DMS 273 (cell line): Measurements from ENCODE around the gene MTURN.

Experiments
- DNase-seq: peaks from one replicate; lab custom pipeline; 2025; ENCODE audit not compliant: unreplicated experiment; lab: John Stamatoyannopoulos, UW

MTURN gene

GRCh38 chr7:30159698-30160143 lies 24.9 kb downstream of the MTURN start:
- DNase-seq = peak; percentile 73

- no peak for DNase-seq
These were observed 25.5 kb downstream of the MTURN start for GRCh38 chr7:30160329-30160728.

GRCh38 chr7:30162133-30162532 lies 27.3 kb downstream of the MTURN start:
- DNase-seq = no peak

GRCh38 chr7:30162622-30163124 lies 27.9 kb downstream of the MTURN start:
- DNase-seq = no peak

- no peak for DNase-seq
These were observed 28.6 kb downstream of the MTURN start for GRCh38 chr7:30163231-30163894.

- peak; percentile 89 for DNase-seq
These were observed 29.8 kb downstream of the MTURN start for GRCh38 chr7:30164567-30164966.

- no peak for DNase-seq
These were observed 30.8 kb downstream of the MTURN start for GRCh38 chr7:30165590-30165989.

GRCh38 chr7:30166155-30166840 lies 31.5 kb downstream of the MTURN start:
- DNase-seq = no peak

GRCh38 chr7:30166841-30167235 lies 32.1 kb downstream of the MTURN start:
- no peak for DNase-seq

GRCh38 chr7:30167901-30168300 lies 33.1 kb downstream of the MTURN start:
- no peak for DNase-seq

GRCh38 chr7:30168835-30169573 lies 34.2 kb downstream of the MTURN start:
- peak; percentile 42 for DNase-seq

GRCh38 chr7:30169579-30169978 lies 34.8 kb downstream of the MTURN start:
- no peak for DNase-seq

- no peak for DNase-seq
These were observed 35.9 kb downstream of the MTURN start for GRCh38 chr7:30170476-30171205.

GRCh38 chr7:30171766-30172447 lies 37.1 kb downstream of the MTURN start:
- peak; percentile 97 for DNase-seq

- no peak for DNase-seq
These were observed 37.7 kb downstream of the MTURN start for GRCh38 chr7:30172451-30172850.

- peak; percentile 100 for DNase-seq
These were observed 38.5 kb downstream of the MTURN start for GRCh38 chr7:30173058-30173897.

GRCh38 chr7:30175180-30175579 lies 40.4 kb downstream of the MTURN start:
- DNase-seq = peak; percentile 47

GRCh38 chr7:30175636-30176147 lies 40.9 kb downstream of the MTURN start:
- no peak for DNase-seq

- no peak for DNase-seq
These were observed 41.8 kb downstream of the MTURN start for GRCh38 chr7:30176463-30177109.
